Adipose tissue (tissue), 3 donors: ENCODE measurements around the gene ALKBH3. TPM values are rescaled to one million over a fixed set of nuclear protein-coding genes. Genes with fewer than 3 reads are reported as not detected.
A peak's percentile ranks its signal among the peaks of the same experiment; 100 is the strongest.

Source experiments
- H3K27ac ChIP-seq: one replicate; pipeline ENCODE4 v1.5.1; 2013; ENCODE audit warnings: low read depth, low read length
- WGBS, 3 donors: extraction: QIAGEN DNeasy Blood & Tissue Kit; methylation state at CpG; one replicate each; pipeline ENCODE4 v1.1.7; 2013; 5-methylcytosine and 5-hydroxymethylcytosine counted together
- polyA plus RNA-seq, 3 donors: library from polyadenylated mRNA; stranded (reverse); fragments of 200-250 nt; gene quantifications; one replicate each; pipeline ENCODE4 v1.2.3, GENCODE V29; 2013
- donor health status: healthy with polysubstance abuse.
- donor health status: Bipolar disorder and iron deficiency.
- donor health status: healthy.

ALKBH3 gene
- polyA plus RNA-seq, 3 donors = 21.0 to 24.5 (median 21.3) TPM

- WGBS, 3 donors = 59 to 74% (median 71%) methylated on average over 1 of the region's 1 CpG
- H3K27ac ChIP-seq = no peak overlapping the region
These were observed 52.6 kb downstream of the ALKBH3 start for GRCh38 chr11:43933226-43933607.

- no peak overlapping the region for H3K27ac ChIP-seq
- WGBS, 3 donors = 41 to 54% (median 46%) methylated on average over 20 of the region's 20 CpGs
These were observed 53.2 kb downstream of the ALKBH3 start for GRCh38 chr11:43933608-43934551.

- WGBS, 3 donors = 68 to 83% (median 83%) methylated on average over 14 of the region's 14 CpGs
- no peak overlapping the region for H3K27ac ChIP-seq
These were observed 54.2 kb downstream of the ALKBH3 start for GRCh38 chr11:43934601-43935423.

GRCh38 chr11:43935424-43935979, 54.9 kb downstream of the ALKBH3 start:
- 75 to 83% (median 77%) methylated on average over 7 of the region's 7 CpGs for WGBS, 3 donors
- H3K27ac ChIP-seq = no peak overlapping the region

- 52 to 78% (median 56%) methylated on average over 7 of the region's 7 CpGs for WGBS, 3 donors
These were observed 55.4 kb downstream of the ALKBH3 start for GRCh38 chr11:43936076-43936475.

GRCh38 chr11:43937434-43938411, 57.1 kb downstream of the ALKBH3 start:
- 63 to 69% (median 66%) methylated on average over 14 of the region's 14 CpGs for WGBS, 3 donors
- H3K27ac ChIP-seq = no peak overlapping the region

More at GRCh38 chr11:43936076-43936475, 55.4 kb downstream of the ALKBH3 start:
- no peak overlapping the region for H3K27ac ChIP-seq

- WGBS, 3 donors = 56 to 61% (median 57%) methylated on average over 5 of the region's 5 CpGs
- H3K27ac ChIP-seq = no peak overlapping the region
These were observed 60.8 kb downstream of the ALKBH3 start for GRCh38 chr11:43941257-43941994.

GRCh38 chr11:43942662-43943371, 62.2 kb downstream of the ALKBH3 start:
- WGBS, 3 donors = 0 to 1% (median 0%) methylated on average over 69 to 93 of the region's 94 CpGs
- no peak overlapping the region for H3K27ac ChIP-seq

- WGBS, 3 donors = 0 to 1% (median 0%) methylated on average over 48 of the region's 48 CpGs
- H3K27ac ChIP-seq = no peak overlapping the region
These were observed 62.8 kb downstream of the ALKBH3 start for GRCh38 chr11:43943372-43943930.

GRCh38 chr11:43943931-43944751, 63.5 kb downstream of the ALKBH3 start:
- WGBS, 3 donors = 2% methylated on average over 53 to 54 of the region's 54 CpGs

GRCh38 chr11:43944761-43945311, 64.2 kb downstream of the ALKBH3 start:
- 11 to 26% (median 23%) methylated on average over 16 of the region's 16 CpGs for WGBS, 3 donors
- H3K27ac ChIP-seq = no peak overlapping the region

More at GRCh38 chr11:43943931-43944751, 63.5 kb downstream of the ALKBH3 start:
- peak overlapping the region; percentile 23 for H3K27ac ChIP-seq

- WGBS, 3 donors = 48 to 72% (median 53%) methylated on average over 9 of the region's 9 CpGs
- no peak overlapping the region for H3K27ac ChIP-seq
These were observed 66.4 kb downstream of the ALKBH3 start for GRCh38 chr11:43947003-43947500.

GRCh38 chr11:43947815-43948214, 67.2 kb downstream of the ALKBH3 start:
- H3K27ac ChIP-seq = no peak overlapping the region
- WGBS, 3 donors = 75 to 88% (median 79%) methylated on average over 1 of the region's 1 CpG

- 89 to 97% (median 93%) methylated on average over 2 of the region's 2 CpGs for WGBS, 3 donors
These were observed 68.0 kb downstream of the ALKBH3 start for GRCh38 chr11:43948341-43949225.

More at GRCh38 chr11:43948341-43949225, 68.0 kb downstream of the ALKBH3 start:
- no peak overlapping the region for H3K27ac ChIP-seq
